GM21528 (cell line): ENCODE results near the gene CFAP61.
"Not testable (repeated sequence)": the region's sequence is repeated elsewhere in the genome, so short reads cannot be mapped to it uniquely, and the experiment has no call there.

Experiments used
- ATAC-seq: cut with Tn5 transposase; IDR thresholded peaks from one replicate; pipeline ENCODE4 v1.9.1; 2021; ENCODE audit warnings: mild to moderate bottlenecking, moderate library complexity; ENCODE audit not compliant: unreplicated experiment, low FRiP score

The CFAP61 gene

GRCh38 chr20:20344476-20344875, 292.1 kb downstream of the CFAP61 start:
- ATAC-seq: no peak

GRCh38 chr20:20353576-20353975, 301.2 kb downstream of the CFAP61 start:
- ATAC-seq: no peak

- ATAC-seq: not testable (repeated sequence)
Measured at GRCh38 chr20:20355503-20355902, 303.2 kb downstream of the CFAP61 start.

GRCh38 chr20:20358801-20359200, 306.5 kb downstream of the CFAP61 start:
- no peak for ATAC-seq

- ATAC-seq: no peak
Measured at GRCh38 chr20:20359628-20360027, 307.3 kb downstream of the CFAP61 start.

- no peak for ATAC-seq
Measured at GRCh38 chr20:20360464-20360863, 308.1 kb downstream of the CFAP61 start.

- ATAC-seq: no peak
Measured at GRCh38 chr20:20362774-20363433, 310.6 kb downstream of the CFAP61 start.

- no peak for ATAC-seq
Measured at GRCh38 chr20:20363434-20363798, 311.1 kb downstream of the CFAP61 start.

- no peak for ATAC-seq
Measured at GRCh38 chr20:20363799-20364592, 311.7 kb downstream of the CFAP61 start.

GRCh38 chr20:20364593-20365479, 312.5 kb downstream of the CFAP61 start:
- ATAC-seq: no peak

- no peak for ATAC-seq
Measured at GRCh38 chr20:20365480-20366161, 313.3 kb downstream of the CFAP61 start.

GRCh38 chr20:20366551-20366875, 314.2 kb downstream of the CFAP61 start:
- no peak for ATAC-seq

- no peak for ATAC-seq
Measured at GRCh38 chr20:20366876-20367574, 314.7 kb downstream of the CFAP61 start.

GRCh38 chr20:20367575-20368417, 315.5 kb downstream of the CFAP61 start, which contains the start of gene INSM1:
TSS of gene INSM1 (plus strand) at chr20:20368104. CDS start at chr20:20368268, 164 bp downstream.
- ATAC-seq: no peak

GRCh38 chr20:20368418-20369249, 316.3 kb downstream of the CFAP61 start:
- no peak for ATAC-seq

- no peak for ATAC-seq
Measured at GRCh38 chr20:20369250-20370093, 317.1 kb downstream of the CFAP61 start.

- ATAC-seq: no peak
Measured at GRCh38 chr20:20370094-20370575, 317.8 kb downstream of the CFAP61 start.
